Measurements from ENCODE around the gene PSMA5. TPM values are rescaled to one million over a fixed set of nuclear protein-coding genes. Genes with fewer than 3 reads are reported as not detected.

The PSMA5 gene
- polyA plus RNA-seq, 1 donor from 2014 or later, result 99.8 TPM

DNA sequence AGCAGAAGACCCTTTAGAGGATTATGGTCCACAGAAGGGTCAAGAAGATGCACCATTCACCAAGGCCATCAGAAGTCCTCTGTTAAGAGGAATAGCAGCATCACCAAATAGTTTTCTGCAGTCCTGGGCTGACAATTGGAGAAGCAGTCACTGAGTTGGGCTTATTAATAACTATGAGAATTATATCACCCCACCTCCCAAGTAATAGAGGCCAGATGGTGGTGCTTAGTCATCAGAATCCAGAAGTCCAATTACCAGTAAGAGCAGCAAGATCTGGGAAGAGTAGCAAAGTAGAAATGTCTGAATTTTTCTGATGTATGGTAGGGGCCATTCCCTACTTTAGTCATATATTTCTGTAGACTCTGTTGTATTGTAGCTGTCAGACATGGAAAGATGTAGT lies 6.1 kb upstream of the PSMA5 start:
- TF ChIP-seq RAD21 (conservative IDR thresholded peaks at IDR 0.05) (no peak), POLR2AphosphoS5 (IDR thresholded peaks at IDR 0.05) (no peak), SMC3 (conservative IDR thresholded peaks at IDR 0.05; ENCODE audit: poor library complexity) (no peak), MXI1 (conservative IDR thresholded peaks at IDR 0.05; ENCODE audit: poor library complexity, severe bottlenecking) (no peak), TAF1 (IDR thresholded peaks at IDR 0.05; ENCODE audit: low read depth) (no peak), EP300 (conservative IDR thresholded peaks at IDR 0.05; ENCODE audit: poor library complexity, severe bottlenecking) (no peak)
- TF ChIP-seq, protein P1, sequence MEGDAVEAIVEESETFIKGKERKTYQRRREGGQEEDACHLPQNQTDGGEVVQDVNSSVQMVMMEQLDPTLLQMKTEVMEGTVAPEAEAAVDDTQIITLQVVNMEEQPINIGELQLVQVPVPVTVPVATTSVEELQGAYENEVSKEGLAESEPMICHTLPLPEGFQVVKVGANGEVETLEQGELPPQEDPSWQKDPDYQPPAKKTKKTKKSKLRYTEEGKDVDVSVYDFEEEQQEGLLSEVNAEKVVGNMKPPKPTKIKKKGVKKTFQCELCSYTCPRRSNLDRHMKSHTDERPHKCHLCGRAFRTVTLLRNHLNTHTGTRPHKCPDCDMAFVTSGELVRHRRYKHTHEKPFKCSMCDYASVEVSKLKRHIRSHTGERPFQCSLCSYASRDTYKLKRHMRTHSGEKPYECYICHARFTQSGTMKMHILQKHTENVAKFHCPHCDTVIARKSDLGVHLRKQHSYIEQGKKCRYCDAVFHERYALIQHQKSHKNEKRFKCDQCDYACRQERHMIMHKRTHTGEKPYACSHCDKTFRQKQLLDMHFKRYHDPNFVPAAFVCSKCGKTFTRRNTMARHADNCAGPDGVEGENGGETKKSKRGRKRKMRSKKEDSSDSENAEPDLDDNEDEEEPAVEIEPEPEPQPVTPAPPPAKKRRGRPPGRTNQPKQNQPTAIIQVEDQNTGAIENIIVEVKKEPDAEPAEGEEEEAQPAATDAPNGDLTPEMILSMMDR (IDR thresholded peaks at IDR 0.05; ENCODE audit: poor library complexity, severe bottlenecking), result no peak
- H3K27ac ChIP-seq (ENCODE audit: low read length), result no peak overlapping the region

DNA sequence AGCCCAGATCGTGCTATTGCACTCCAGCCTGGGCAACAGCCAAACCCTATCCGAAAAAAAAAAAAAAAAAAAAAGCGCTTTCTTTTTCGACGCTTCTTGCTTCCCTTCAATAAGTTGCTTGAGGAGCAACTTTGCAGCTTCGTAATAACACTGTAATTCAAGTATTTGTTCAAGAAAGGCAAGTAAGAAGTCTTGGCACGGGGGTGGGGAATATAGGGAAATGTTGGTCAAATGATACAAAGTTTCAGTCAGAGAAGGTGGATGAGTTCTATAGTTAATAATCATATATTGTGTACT lies 871 bp upstream of the PSMA5 start:
- Histone ChIP-seq H3F3A (ENCODE audit: insufficient read depth, low read length, poor library complexity, severe bottlenecking) (no peaks in the 10 kb centered on the region), H3K9me2 (ENCODE audit: insufficient read depth, low read length) (no peaks in the 10 kb centered on the region), H3K4me3 (ENCODE audit: low read length) (peak overlapping the region; percentile 86), H3K79me2 (replicated peaks; ENCODE audit: insufficient read depth, low read length) (peaks cover 20% of the 10 kb centered on the region), H3K9ac (ENCODE audit: low read length) (peak overlapping the region; percentile 62), H3K4me2 (ENCODE audit: low read length) (peak overlapping the region; percentile 84), H3K27ac (ENCODE audit: low read length) (peak overlapping the region; percentile 57), H2AFZ (ENCODE audit: low read depth, low read length) (peak overlapping the region; percentile 86), H4K20me1 (ENCODE audit: insufficient read depth) (no peaks in the 10 kb centered on the region), H3K36me3 (ENCODE audit: insufficient read depth, low read length) (no peaks in the 10 kb centered on the region), H3K27me3 (ENCODE audit: insufficient read depth, low read depth, low read length) (no peaks in the 10 kb centered on the region), H3K9me3 (ENCODE audit: low read length) (no peaks in the 10 kb centered on the region)
- TF ChIP-seq, protein P2, sequence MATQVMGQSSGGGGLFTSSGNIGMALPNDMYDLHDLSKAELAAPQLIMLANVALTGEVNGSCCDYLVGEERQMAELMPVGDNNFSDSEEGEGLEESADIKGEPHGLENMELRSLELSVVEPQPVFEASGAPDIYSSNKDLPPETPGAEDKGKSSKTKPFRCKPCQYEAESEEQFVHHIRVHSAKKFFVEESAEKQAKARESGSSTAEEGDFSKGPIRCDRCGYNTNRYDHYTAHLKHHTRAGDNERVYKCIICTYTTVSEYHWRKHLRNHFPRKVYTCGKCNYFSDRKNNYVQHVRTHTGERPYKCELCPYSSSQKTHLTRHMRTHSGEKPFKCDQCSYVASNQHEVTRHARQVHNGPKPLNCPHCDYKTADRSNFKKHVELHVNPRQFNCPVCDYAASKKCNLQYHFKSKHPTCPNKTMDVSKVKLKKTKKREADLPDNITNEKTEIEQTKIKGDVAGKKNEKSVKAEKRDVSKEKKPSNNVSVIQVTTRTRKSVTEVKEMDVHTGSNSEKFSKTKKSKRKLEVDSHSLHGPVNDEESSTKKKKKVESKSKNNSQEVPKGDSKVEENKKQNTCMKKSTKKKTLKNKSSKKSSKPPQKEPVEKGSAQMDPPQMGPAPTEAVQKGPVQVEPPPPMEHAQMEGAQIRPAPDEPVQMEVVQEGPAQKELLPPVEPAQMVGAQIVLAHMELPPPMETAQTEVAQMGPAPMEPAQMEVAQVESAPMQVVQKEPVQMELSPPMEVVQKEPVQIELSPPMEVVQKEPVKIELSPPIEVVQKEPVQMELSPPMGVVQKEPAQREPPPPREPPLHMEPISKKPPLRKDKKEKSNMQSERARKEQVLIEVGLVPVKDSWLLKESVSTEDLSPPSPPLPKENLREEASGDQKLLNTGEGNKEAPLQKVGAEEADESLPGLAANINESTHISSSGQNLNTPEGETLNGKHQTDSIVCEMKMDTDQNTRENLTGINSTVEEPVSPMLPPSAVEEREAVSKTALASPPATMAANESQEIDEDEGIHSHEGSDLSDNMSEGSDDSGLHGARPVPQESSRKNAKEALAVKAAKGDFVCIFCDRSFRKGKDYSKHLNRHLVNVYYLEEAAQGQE (IDR thresholded peaks at IDR 0.05; ENCODE audit: borderline replicate concordance), result no peak

More for the DNA sequence above, 6.1 kb upstream of the PSMA5 start:
- H3K9ac ChIP-seq (ENCODE audit: low read length), result no peak overlapping the region
- no peak overlapping the region for H2AFZ ChIP-seq (ENCODE audit: low read depth, low read length)
- H3K4me2 ChIP-seq (ENCODE audit: low read length), result no peak overlapping the region
- H3K36me3 ChIP-seq (ENCODE audit: insufficient read depth, low read length), result no peaks in the 10 kb centered on the region
- H3K4me3 ChIP-seq (ENCODE audit: low read length), result no peak overlapping the region
- H3F3A ChIP-seq (ENCODE audit: insufficient read depth, low read length, poor library complexity, severe bottlenecking), result no peaks in the 10 kb centered on the region
- no peaks in the 10 kb centered on the region for H3K79me2 ChIP-seq (replicated peaks; ENCODE audit: insufficient read depth, low read length)
- H4K20me1 ChIP-seq (ENCODE audit: insufficient read depth), result no peaks in the 10 kb centered on the region
- H3K27me3 ChIP-seq (ENCODE audit: insufficient read depth, low read depth, low read length), result no peaks in the 10 kb centered on the region
- no peaks in the 10 kb centered on the region for H3K9me2 ChIP-seq (ENCODE audit: insufficient read depth, low read length)
- H3K9me3 ChIP-seq (ENCODE audit: low read length), result no peaks in the 10 kb centered on the region

DNA sequence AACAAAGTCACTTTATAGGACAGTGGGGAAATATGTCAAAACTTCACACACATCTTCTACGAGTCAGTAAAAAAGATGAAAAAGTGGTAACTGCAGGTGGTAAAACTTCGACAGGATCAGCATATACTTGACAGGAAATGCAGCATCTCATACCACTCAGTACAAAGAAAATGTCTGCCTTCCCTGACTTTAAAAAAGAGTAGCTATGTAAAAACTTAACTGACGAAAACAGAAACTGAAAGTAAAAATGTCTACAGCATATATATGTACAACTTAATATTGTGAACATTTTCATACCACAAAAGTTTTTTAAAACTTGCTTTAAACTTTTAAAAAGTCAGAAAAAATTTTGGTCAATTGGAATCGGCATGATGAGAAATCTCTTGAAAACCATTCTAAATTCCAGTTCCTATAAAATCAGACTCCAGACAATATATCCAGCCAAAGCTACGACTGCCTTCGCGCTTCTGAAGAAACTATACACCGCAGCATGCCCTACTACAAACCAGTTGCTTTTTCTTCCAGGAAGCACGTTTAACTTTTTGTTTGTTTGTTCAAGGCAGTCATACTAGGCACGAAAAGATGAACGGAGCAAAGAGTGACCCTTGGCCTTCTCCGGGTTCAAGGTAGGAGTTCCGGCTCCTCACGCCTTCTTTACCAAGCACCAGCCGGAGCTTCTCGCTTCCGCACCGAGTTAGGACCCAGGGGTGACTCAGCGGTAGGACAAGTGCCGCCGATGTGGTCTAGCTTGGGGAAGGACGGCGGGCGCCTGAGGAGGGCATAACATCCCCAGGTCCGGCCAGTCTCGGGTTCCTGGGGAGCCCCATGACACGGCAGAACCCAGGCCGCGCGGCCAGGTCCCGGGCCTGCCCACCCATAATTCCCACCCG lies 612 bp downstream of the PSMA5 start:
- Histone ChIP-seq H3K36me3 (ENCODE audit: insufficient read depth, low read length) (no peaks in the 10 kb centered on the region), H3K9me3 (ENCODE audit: low read length) (no peaks in the 10 kb centered on the region), H4K20me1 (ENCODE audit: insufficient read depth) (no peaks in the 10 kb centered on the region), H3K79me2 (replicated peaks; ENCODE audit: insufficient read depth, low read length) (peaks cover 20% of the 10 kb centered on the region), H2AFZ (ENCODE audit: low read depth, low read length) (peak overlapping the region; percentile 22), H3F3A (ENCODE audit: insufficient read depth, low read length, poor library complexity, severe bottlenecking) (no peaks in the 10 kb centered on the region), H3K27ac (ENCODE audit: low read length) (peak overlapping the region; percentile 15), H3K9me2 (ENCODE audit: insufficient read depth, low read length) (no peaks in the 10 kb centered on the region), H3K9ac (ENCODE audit: low read length) (peak overlapping the region; percentile 62), H3K4me3 (ENCODE audit: low read length) (peak overlapping the region; percentile 86), H3K4me2 (ENCODE audit: low read length) (peak overlapping the region; percentile 53), H3K27me3 (ENCODE audit: insufficient read depth, low read depth, low read length) (no peaks in the 10 kb centered on the region)
- peak; percentile 5 for TF ChIP-seq RAD21 (conservative IDR thresholded peaks at IDR 0.05)
- TF ChIP-seq EZH2 (IDR thresholded peaks at IDR 0.05; ENCODE audit: borderline replicate concordance, insufficient read depth, low read length, poor library complexity, severe bottlenecking), result no peak

Data from neural cell (in vitro differentiated cells).